ENCODE results near the gene USP32.

- TF ChIP-seq POLR2AphosphoS5 (IDR thresholded peaks at IDR 0.05; ENCODE audit: low read depth, low read length) (no peak), POLR2A (IDR thresholded peaks at IDR 0.05; ENCODE audit: low read depth, low read length) (no peak)
Observed at GRCh38 chr17:60358606-60359225, 33.2 kb downstream of the USP32 start.

Measured in GM12892 (cell line).